Hematopoietic multipotent progenitor cell treated with erythropoietin and hydrocortisone succinate and interleukin-3 and kit ligand, for 17 days (in vitro differentiated cells): Measurements from ENCODE around the gene INPP5F.
A peak's percentile ranks its signal among the peaks of the same experiment; 100 is the strongest.
"Not testable (repeated sequence)": the region's sequence is repeated elsewhere in the genome, so short reads cannot be mapped to it uniquely, and the experiment has no call there.

Experiments used
- DNase-seq: peaks from one replicate; pipeline ENCODE4 v3.0.0-alpha.2; 2015; ENCODE audit warnings: low spot score

INPP5F gene

DNA sequence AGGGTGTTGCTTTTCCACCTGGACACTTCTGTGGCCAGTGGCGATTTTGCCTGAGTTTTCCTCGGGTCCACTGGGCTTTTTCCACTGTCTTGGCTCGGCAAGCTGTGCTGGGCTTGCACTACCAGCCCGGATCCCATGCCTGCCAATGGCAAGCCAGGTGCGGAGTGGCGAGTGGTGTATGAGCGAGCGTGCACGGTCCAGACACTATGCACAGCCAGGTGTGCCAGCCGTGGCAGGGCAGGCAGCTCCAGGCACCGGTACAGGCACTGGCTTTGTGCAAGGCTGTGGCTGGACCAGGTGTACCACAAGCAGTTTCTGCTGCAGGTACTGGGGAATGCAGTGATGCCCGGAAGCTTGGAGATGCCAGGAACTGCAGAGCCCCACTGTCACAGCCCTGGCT, 22.1 kb downstream of the INPP5F start:
- DNase-seq = no peak

DNA sequence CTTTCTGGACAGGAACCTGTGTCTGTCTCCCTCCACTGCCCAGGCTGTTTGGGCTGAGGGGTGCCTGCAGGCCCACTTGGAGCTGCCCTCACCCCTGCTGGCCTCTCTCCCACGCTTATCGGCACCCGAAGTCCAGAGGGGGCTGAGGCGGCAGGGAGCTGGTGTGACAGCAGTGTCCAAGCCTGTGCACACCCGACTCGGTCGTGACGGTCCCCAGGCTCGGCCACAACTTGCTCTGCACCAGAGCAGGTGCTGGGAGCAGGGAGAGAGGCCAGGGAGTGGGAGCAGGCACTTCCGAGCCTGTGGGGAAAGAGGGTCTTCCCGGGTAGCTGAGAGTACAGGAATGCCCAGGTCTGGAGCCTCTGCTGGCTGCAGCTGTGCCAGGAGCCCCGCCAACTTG, 23.0 kb downstream of the INPP5F start:
- DNase-seq = no peak

- no peak for DNase-seq
These were observed 23.6 kb downstream of the INPP5F start for GRCh38 chr10:119749455-119749854.

DNA sequence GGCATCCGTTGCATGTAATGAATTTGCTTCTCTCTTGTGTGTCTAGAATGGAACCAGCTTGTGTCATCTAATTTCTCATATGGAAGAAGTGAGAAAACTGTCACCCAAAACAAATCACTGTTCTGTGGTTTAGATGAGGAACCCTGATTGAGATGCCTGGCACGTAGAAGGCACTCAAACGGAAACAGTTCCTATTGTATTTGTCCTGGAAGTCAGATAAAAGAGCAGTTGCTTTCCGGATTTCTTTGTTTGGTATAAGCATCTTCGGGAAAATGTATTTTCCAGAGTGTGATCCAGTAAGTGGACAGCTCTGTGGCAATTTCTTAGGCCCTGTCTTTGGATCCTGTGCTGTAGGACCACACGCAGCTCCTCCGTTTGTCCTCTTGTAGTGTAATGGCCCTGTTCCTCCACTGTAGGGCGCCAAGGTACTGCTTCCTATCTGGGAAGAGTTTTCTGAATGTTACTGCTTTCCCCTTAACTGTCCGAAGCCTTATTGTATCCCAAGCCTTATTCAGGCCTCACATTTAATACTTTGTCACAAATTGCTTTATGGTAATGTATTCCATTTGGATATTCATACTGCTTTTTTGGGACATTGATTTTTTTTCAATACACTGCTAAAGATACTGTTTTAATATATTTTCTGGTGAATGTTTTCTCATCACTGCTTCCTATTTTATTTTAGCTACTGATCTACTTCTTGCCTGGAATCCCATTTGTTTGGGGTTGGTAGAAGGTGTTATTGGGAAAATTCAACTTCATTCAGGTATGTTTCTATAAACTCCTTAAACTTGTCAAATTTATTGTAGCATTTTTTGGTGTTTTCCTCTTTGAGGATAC, 24.8 kb downstream of the INPP5F start:
- DNase-seq = peak; percentile 55

GRCh38 chr10:119753309-119753708, 27.5 kb downstream of the INPP5F start:
- no peak for DNase-seq

DNA sequence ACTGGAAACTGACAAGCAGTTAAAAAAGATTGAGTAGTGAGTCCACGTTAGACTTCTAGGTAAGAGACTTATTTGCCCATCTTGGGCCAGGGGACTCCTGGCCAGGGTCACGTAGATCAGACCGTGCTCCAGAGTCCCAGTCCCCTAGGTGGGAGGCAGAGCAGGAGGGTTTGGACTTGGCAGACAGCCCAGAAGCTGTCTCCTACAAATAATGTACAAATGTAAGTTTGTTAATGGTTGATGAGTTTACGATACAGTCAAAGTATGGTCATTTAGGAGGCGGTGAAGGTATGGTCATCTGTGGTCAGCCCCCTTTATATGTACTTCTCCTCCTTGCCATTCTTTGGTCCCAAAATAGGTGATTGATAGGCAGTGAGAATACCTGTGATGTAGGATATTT, 28.2 kb downstream of the INPP5F start:
- DNase-seq = no peak

DNA sequence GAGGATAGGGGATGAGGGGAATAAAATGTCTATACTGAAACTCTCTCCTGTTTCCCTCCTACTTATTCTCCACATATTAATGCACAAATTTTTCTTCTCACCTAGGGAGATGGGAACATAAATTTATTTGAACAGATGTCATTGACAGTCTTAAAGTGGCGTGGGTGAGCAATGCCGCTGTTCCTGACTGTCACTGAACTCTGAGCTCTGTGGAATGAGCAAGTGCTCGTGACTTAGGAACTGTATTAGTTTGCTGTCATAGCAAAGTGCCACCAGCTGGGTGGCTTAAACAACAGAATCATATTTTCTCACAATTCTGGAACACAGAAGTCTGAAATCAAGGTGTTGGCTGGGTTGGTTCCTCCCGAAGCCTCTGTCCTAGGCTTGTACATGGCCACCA, 29.1 kb downstream of the INPP5F start:
- DNase-seq = no peak

- no peak for DNase-seq
These were observed 29.6 kb downstream of the INPP5F start for GRCh38 chr10:119755446-119755845.

DNA sequence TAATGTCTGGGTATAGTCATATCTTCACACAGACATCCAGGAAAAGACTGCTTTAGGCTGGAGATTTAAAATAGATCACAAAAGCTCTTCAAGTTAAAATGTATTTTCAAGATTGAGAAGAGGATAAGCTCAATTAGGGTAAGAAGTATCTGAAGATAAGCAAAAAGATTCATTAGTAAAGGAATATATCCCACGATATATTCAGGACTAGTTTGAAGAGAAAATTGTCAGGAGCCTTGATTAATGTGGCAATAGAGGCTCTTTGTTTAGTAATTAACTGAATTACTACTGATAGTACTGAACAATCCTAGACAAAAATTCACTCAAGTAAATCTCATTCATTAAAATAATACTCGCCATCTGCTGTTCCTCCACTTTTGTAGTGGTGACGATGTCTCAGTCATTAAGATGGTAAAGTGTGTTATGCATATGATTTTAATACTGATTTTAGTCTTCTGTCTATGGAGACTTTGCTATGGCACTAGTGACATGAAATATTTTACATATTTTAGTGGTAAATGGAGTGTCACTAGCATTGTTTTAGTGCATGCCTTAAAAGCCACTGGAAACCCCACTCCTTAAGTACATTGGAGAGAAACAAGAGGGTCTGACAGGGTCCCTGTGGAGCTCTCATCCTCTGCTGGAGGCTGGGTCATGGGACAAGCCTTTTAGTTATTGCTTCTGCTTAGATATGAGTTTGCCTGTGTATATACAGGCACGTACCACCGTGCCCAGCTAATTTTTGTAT, 32.8 kb downstream of the INPP5F start:
- DNase-seq = no peak

DNA sequence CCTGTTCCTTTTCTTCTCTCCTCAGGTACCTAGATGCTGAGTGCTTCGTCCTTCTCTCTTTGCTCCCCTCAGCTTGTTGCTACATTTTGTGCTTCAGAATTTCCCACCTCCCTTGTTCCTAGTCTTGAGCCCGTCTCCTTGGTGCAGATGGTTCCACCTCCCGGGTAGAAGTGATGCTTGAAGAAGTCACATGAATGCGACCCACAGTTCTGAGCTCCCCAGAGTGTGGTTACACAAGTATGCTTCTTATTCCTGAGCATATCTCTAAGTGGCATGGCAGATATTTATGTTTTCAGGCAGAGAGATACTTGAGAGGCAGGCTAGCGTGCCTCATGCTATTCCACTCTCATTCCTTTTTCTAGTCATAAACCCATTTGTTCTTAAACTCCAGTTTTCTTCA, 34.0 kb downstream of the INPP5F start:
- DNase-seq = no peak

GRCh38 chr10:119761106-119761505, 35.3 kb downstream of the INPP5F start:
- DNase-seq = no peak

- DNase-seq = no peak
These were observed 36.2 kb downstream of the INPP5F start for GRCh38 chr10:119762035-119762434.

DNA sequence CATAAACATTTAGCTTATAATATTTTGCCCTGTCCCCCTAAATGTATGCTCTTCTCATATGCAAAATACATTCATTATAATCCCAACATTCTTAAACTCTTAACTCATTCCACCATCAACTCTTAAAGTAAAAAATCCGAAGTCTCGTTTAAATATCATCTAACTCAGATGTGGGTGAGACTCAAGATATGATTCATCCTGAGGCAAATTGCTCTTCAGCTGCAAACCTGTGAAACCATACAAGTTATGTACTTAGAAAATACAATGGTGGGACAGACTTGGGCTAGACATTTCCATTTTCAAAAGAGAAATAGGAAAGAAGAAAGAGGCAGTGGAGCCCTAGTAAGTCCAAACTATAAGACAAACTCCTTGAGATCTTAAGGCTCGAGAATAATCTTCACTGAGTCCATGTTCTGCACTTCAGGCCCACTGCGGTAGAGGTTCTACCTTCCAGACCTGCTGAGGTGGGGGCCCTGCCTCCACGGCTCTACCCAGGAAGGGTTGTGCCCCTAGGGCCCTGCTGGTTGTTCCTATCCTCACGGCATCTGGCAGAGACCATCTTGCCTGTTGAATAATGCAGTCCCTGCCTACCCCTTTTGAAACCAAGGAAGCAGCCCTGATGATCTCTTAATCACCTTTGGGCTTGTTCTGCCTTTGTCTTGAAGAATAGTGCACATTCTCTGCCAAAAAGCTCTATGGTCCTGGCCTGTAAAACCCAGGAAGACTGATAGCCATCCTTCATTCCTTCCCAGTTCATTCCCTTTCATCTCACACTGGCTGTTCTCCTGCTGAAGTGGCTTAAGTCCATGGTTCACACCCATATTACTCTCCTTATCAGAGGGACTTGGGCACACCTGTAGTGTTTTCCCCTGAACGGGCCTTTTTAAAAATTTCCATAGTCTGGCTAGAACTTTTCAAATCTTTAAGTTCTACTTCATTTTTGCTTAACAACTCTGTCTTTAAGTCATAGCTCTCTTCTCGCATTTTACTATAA, 37.3 kb downstream of the INPP5F start:
- DNase-seq = no peak

GRCh38 chr10:119768455-119769094, 42.7 kb downstream of the INPP5F start:
- no peak for DNase-seq

DNA sequence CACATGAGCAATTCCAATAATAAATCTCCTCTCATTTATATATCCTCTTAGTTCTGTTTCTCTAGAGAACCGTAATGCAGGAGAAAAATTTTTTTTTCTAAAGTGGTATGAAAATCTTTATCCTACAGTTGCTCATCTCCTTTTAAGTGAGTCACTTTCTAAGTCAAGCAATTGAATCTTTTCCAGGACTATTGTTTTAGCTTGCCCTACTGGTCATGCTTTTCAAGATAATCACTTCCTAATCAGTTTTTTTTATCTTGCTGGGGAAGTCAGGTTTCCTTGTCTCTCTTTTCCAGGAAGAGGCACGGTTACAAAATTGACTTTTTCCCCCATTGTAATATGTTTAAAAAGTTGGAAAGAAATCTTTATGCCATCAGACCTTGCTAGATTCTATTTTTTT, 44.0 kb downstream of the INPP5F start:
- no peak for DNase-seq

- DNase-seq = no peak
These were observed 45.1 kb downstream of the INPP5F start for GRCh38 chr10:119770928-119771327.

GRCh38 chr10:119772334-119772733, 46.5 kb downstream of the INPP5F start:
- no peak for DNase-seq

- DNase-seq = not testable (repeated sequence)
These were observed 47.2 kb downstream of the INPP5F start for GRCh38 chr10:119773041-119773440.

DNA sequence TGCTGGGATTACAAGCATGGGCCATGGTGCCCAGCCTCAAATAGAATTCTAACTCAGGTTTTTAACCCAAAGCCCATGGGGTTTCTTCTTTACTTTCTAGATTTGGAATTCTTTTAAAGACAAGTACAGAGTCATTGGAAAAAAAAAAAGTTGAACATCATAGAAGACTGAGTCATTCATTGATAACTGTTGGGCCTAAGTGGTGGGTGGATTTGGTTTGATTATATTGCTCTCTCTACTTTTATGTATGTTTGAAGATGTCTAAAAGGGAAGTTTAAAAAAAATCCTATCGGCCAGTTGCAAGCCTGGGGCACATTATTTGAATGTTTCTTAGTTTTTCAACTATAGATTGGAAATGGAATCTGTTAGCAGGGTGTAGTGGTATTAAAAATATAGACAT, 49.7 kb downstream of the INPP5F start:
- no peak for DNase-seq

DNA sequence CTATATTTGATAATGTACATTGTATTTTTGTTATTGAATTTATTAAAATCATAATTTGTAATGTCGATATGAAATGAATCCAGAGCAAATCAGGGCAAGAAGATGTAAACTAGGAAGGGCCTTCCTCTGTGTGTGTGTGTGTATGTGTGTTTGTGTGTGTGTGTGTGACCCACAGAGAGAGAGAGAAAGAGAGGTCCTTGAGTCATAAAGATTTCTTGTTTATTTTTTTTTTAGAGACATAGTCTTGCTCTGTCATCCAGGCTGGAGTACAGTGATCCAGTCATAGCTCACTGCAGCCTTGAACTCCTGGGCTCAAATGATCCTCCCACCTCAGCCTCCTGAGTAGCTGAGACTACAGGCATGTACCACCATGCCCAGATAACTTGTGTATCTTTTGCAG, 50.7 kb downstream of the INPP5F start:
- DNase-seq = no peak

GRCh38 chr10:119777686-119778085, 51.8 kb downstream of the INPP5F start:
- no peak for DNase-seq
